Measurements from ENCODE around the gene VSNL1.
A peak's percentile ranks its signal among the peaks of the same experiment; 100 is the strongest.

VSNL1 gene

GRCh38 chr2:17588031-17588430 lies 47.5 kb downstream of the VSNL1 start:
- H3K4me3 ChIP-seq (ENCODE audit: low read length): no peak overlapping the region
- no peak for TF ChIP-seq CTCF (IDR thresholded peaks at IDR 0.05; ENCODE audit: insufficient read depth, low read depth, low read length, missing control alignments)
- peak; percentile 97 for DNase-seq (ENCODE audit: low read depth)

DNA sequence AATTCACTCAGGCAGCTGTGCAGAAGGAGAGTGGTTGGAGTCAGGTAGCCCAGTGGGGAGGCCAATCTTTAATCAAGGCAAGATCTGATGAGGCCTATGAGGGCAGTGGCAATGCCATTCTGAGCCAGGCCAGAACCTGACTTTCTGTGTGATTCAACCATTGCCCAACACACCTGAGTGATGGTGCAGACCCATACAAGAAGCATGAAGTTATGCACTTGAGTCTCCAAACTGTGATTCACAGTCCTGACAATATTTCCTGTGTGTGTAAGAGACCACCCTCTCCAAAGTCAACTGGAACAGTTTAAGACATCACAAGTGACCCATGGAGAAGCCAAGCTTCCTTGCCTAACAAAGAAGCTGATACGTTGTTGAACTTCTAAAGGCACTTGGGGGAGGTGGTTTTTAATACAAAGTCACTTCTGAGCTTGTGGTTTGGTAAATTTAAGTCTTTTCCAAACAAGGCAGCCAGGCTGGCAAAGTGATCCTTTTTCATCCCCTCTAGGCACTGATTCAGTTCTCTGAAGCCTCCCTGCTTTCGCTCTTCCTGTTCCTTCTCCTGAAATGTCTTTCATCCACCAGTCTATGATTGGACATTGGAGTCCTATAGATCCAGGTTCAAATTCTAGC lies 49.0 kb downstream of the VSNL1 start:
- peak; percentile 99 for DNase-seq (ENCODE audit: low read depth)
- TF ChIP-seq CTCF (IDR thresholded peaks at IDR 0.05; ENCODE audit: insufficient read depth, low read depth, low read length, missing control alignments): peak; percentile 0
- no peak overlapping the region for H3K4me3 ChIP-seq (ENCODE audit: low read length)

GRCh38 chr2:17590342-17590911 lies 49.9 kb downstream of the VSNL1 start:
- no peak overlapping the region for H3K4me3 ChIP-seq (ENCODE audit: low read length)
- TF ChIP-seq CTCF (IDR thresholded peaks at IDR 0.05; ENCODE audit: insufficient read depth, low read depth, low read length, missing control alignments): no peak
- peak; percentile 95 for DNase-seq (ENCODE audit: low read depth)

- DNase-seq (ENCODE audit: low read depth): no peak
- no peak for TF ChIP-seq CTCF (IDR thresholded peaks at IDR 0.05; ENCODE audit: insufficient read depth, low read depth, low read length, missing control alignments)
- H3K4me3 ChIP-seq (ENCODE audit: low read length): no peak overlapping the region
Measured at GRCh38 chr2:17591846-17592245, 51.4 kb downstream of the VSNL1 start.

GRCh38 chr2:17592731-17593409 lies 52.4 kb downstream of the VSNL1 start:
- TF ChIP-seq CTCF (IDR thresholded peaks at IDR 0.05; ENCODE audit: insufficient read depth, low read depth, low read length, missing control alignments): no peak
- peak; percentile 82 for DNase-seq (ENCODE audit: low read depth)
- H3K4me3 ChIP-seq (ENCODE audit: low read length): no peak overlapping the region

- H3K4me3 ChIP-seq (ENCODE audit: low read length): no peak overlapping the region
- no peak for TF ChIP-seq CTCF (IDR thresholded peaks at IDR 0.05; ENCODE audit: insufficient read depth, low read depth, low read length, missing control alignments)
- DNase-seq (ENCODE audit: low read depth): no peak
Measured at GRCh38 chr2:17593445-17593840, 52.9 kb downstream of the VSNL1 start.
